Gastroesophageal sphincter (tissue), 3 donors: ENCODE measurements around the gene MMP20.

Experiments
- EP300 ChIP-seq: sonication (generic); formaldehyde crosslinking; IDR thresholded peaks from one replicate; pipeline ENCODE4 v1.6.1; 2017; ENCODE audit warnings: antibody characterized with exemption, mild to moderate bottlenecking
- POLR2A ChIP-seq, 2 donors: fragments of 450-650 bp; IDR thresholded peaks; one replicate each; pipeline ENCODE4 v1.6.1; 2017; ENCODE audit warnings: antibody characterized with exemption in 2 of 2, mild to moderate bottlenecking in 2 of 2, moderate library complexity in 1 of 2
- POLR2AphosphoS5 ChIP-seq: sonication (generic); formaldehyde crosslinking; IDR thresholded peaks from one replicate; pipeline ENCODE4 v1.6.1; 2017; ENCODE audit warnings: antibody characterized with exemption
- TF ChIP-seq, protein P1 (sequence below), 4 experiments: fragments of 200-600 bp in 2 of 4; fragments of 450-650 bp in 2 of 4; sonication (generic) in 1 of 4; IDR thresholded peaks; one replicate each; pipeline ENCODE4 v1.5.1; 2017 to 2019; ENCODE audit warnings: antibody characterized with exemption in 4 of 4, mild to moderate bottlenecking in 2 of 4, moderate library complexity in 2 of 4

GRCh38 chr11:102577182-102577581 lies 48.0 kb downstream of the MMP20 start:
- TF ChIP-seq EP300 = no peak
- no peak for TF ChIP-seq POLR2A (IDR thresholded peaks at IDR 0.05)
- TF ChIP-seq, protein P1, sequence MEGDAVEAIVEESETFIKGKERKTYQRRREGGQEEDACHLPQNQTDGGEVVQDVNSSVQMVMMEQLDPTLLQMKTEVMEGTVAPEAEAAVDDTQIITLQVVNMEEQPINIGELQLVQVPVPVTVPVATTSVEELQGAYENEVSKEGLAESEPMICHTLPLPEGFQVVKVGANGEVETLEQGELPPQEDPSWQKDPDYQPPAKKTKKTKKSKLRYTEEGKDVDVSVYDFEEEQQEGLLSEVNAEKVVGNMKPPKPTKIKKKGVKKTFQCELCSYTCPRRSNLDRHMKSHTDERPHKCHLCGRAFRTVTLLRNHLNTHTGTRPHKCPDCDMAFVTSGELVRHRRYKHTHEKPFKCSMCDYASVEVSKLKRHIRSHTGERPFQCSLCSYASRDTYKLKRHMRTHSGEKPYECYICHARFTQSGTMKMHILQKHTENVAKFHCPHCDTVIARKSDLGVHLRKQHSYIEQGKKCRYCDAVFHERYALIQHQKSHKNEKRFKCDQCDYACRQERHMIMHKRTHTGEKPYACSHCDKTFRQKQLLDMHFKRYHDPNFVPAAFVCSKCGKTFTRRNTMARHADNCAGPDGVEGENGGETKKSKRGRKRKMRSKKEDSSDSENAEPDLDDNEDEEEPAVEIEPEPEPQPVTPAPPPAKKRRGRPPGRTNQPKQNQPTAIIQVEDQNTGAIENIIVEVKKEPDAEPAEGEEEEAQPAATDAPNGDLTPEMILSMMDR (IDR thresholded peaks at IDR 0.05) = no peak
- no peak for TF ChIP-seq POLR2AphosphoS5
